HepG2 (cell line): ENCODE results near the gene MGAT5. TPM values are rescaled to one million over a fixed set of nuclear protein-coding genes. Genes with fewer than 3 reads are reported as not detected.
A peak's percentile ranks its signal among the peaks of the same experiment; 100 is the strongest.

Experiments used
- FOSL2 ChIP-seq: sonication (generic); formaldehyde crosslinking; IDR thresholded peaks from 2 replicates; pipeline ENCODE4 v1.4.0; 2020; ENCODE audit warnings: missing genetic modification reagents
- PLRG1 ChIP-seq: fragments of 450-650 bp; conservative IDR thresholded peaks from 2 replicates; pipeline ENCODE4 v1.6.1; 2016
- RAD21 ChIP-seq: fragments of 450-650 bp; formaldehyde crosslinking; IDR thresholded peaks from 2 replicates; pipeline ENCODE4 v1.5.0; 2020; ENCODE audit warnings: mild to moderate bottlenecking
- SMC3 ChIP-seq: IDR thresholded peaks from 2 replicates; pipeline ENCODE4 v1.6.1; 2011; ENCODE audit warnings: low read length, improper control_type of control experiment
- TBL1XR1 ChIP-seq: fragments of 150-350 bp; IDR thresholded peaks from 2 replicates; pipeline ENCODE4 v1.6.1; 2014; ENCODE audit warnings: borderline replicate concordance, low read length; ENCODE audit not compliant: partially characterized antibody
- ZNF816 ChIP-seq: sonication (generic); formaldehyde crosslinking; IDR thresholded peaks from 2 replicates; pipeline ENCODE4 v1.8.0; 2022; ENCODE audit warnings: missing genetic modification reagents, mild to moderate bottlenecking, borderline replicate concordance
- polyA plus RNA-seq, 8 experiments: library from polyadenylated mRNA; depleted of rRNA in 3 of 8; stranded (reverse) in 7 of 8; unstranded in 1 of 8; fragments of >200 nt; fragmentation: Illumina TruSeq in 4 of 8; extraction: Trizol in 4 of 8; gene quantifications; 2 replicates each; pipeline versions ENCODE4 v1.2.1 to v1.2.3, GENCODE V29; 2011 to 2016; ENCODE audit warnings: low read depth in 4 of 8, missing spikeins in 1 of 8, mixed read lengths in 1 of 8; ENCODE audit not compliant: insufficient read depth in 1 of 8
- total RNA-seq, 5 experiments: library from RNA; depleted of rRNA; stranded (reverse); fragments of >200 nt; fragmentation: Illumina TruSeq; extraction: Trizol; gene quantifications; 2 replicates each; pipeline ENCODE4 v1.2.3, GENCODE V29; 2016; ENCODE audit warnings: low read depth in 1 of 5
- TF ChIP-seq, protein P1 (sequence below): sonication (generic); formaldehyde crosslinking; IDR thresholded peaks from 2 replicates; pipeline ENCODE4 v1.5.1; 2020; ENCODE audit warnings: missing genetic modification reagents, mild to moderate bottlenecking, borderline replicate concordance
- TF ChIP-seq, protein P2 (sequence below): IDR thresholded peaks from 2 replicates; pipeline ENCODE4 v1.6.1; 2012; ENCODE audit warnings: low read depth, low read length, improper control_type of control experiment
- TF ChIP-seq, protein P3 (sequence below): sonication (generic); formaldehyde crosslinking; IDR thresholded peaks from 2 replicates; pipeline ENCODE4 v1.4.0; 2020; ENCODE audit warnings: missing genetic modification reagents

The MGAT5 gene
- total and polyA plus RNA-seq, 2 of the 13 experiments (the other 11 are each of a cell fraction or from before 2014, with no cell fraction given), result 33.1 to 60.2 TPM

DNA sequence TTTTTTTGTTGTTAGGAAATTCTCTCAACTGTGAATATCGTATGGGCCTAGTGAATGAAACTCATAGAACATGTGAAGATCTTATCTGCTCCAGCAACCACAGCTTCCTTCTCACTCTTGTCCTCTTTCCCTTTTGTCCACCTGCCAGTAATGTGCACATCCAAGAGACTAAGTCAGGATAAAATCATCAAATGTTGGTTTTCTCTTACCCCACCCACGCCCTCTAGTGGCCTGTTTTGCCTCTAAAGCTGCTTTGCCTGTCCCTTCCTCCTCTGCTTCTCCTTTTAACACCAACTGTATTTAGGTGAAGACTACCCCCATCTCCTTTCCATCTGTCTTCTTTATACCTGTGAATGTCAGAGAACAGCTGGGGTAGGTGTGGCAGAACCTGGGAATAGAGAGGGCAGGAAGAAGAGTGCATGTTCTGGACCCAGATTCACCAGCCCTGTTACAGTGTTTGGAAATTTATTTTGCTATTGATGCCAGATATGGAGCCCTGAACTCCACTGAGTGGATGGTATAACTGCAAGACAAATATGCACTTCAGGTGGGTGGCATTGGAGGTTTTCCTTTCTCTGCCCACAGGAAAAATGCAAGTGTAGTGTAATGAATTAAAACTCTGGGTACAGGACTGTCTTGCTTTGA, 8.4 kb upstream of the MGAT5 start (continued):
- TF ChIP-seq, protein P1, sequence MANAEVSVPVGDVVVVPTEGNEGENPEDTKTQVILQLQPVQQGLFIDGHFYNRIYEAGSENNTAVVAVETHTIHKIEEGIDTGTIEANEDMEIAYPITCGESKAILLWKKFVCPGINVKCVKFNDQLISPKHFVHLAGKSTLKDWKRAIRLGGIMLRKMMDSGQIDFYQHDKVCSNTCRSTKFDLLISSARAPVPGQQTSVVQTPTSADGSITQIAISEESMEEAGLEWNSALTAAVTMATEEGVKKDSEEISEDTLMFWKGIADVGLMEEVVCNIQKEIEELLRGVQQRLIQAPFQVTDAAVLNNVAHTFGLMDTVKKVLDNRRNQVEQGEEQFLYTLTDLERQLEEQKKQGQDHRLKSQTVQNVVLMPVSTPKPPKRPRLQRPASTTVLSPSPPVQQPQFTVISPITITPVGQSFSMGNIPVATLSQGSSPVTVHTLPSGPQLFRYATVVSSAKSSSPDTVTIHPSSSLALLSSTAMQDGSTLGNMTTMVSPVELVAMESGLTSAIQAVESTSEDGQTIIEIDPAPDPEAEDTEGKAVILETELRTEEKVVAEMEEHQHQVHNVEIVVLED (CRISPR knock-in tag), result peak; percentile 16; the same call in 1 of the 2 replicates
- TF ChIP-seq SMC3, result peak; percentile 71
- TF ChIP-seq, protein P2, sequence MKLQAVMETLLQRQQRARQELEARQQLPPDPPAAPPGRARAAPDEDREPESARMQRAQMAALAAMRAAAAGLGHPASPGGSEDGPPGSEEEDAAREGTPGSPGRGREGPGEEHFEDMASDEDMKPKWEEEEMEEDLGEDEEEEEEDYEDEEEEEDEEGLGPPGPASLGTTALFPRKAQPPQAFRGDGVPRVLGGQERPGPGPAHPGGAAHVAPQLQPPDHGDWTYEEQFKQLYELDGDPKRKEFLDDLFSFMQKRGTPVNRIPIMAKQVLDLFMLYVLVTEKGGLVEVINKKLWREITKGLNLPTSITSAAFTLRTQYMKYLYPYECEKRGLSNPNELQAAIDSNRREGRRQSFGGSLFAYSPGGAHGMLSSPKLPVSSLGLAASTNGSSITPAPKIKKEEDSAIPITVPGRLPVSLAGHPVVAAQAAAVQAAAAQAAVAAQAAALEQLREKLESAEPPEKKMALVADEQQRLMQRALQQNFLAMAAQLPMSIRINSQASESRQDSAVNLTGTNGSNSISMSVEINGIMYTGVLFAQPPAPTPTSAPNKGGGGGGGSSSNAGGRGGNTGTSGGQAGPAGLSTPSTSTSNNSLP, result 0 out of 2 replicates have a peak, but pooled peaks have one; percentile 25
- TF ChIP-seq, protein P3, sequence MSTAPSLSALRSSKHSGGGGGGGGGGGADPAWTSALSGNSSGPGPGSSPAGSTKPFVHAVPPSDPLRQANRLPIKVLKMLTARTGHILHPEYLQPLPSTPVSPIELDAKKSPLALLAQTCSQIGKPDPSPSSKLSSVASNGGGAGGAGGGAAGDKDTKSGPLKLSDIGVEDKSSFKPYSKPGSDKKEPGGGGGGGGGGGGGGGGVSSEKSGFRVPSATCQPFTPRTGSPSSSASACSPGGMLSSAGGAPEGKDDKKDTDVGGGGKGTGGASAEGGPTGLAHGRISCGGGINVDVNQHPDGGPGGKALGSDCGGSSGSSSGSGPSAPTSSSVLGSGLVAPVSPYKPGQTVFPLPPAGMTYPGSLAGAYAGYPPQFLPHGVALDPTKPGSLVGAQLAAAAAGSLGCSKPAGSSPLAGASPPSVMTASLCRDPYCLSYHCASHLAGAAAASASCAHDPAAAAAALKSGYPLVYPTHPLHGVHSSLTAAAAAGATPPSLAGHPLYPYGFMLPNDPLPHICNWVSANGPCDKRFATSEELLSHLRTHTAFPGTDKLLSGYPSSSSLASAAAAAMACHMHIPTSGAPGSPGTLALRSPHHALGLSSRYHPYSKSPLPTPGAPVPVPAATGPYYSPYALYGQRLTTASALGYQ (CRISPR knock-in tag), result 0 out of 2 replicates have a peak, but pooled peaks have one; percentile 8
- no peak for TF ChIP-seq TBL1XR1
- peak; percentile 69; the same call in 1 of the 2 replicates for TF ChIP-seq RAD21 (CRISPR knock-in tag)
- TF ChIP-seq PLRG1, result no peak
- TF ChIP-seq FOSL2 (CRISPR knock-in tag), result peak; percentile 36; the same call in 1 of the 2 replicates
- TF ChIP-seq ZNF816 (CRISPR knock-in tag), result 0 out of 2 replicates have a peak, but pooled peaks have one; percentile 34
